Stimulated activated CD8-positive, alpha-beta memory T cell treated with anti-CD3 and anti-CD28 coated beads, Interleukin-7, amount 100 ng/mL, for 1 hour (primary cell): ENCODE results near the gene SH3GL1.

Source experiments
- DNase-seq, 2 donors: peaks; one replicate each; pipeline ENCODE4 v3.0.0-alpha.2; 2020; ENCODE audit warnings: low read depth in 2 of 2

The SH3GL1 gene, protein sequence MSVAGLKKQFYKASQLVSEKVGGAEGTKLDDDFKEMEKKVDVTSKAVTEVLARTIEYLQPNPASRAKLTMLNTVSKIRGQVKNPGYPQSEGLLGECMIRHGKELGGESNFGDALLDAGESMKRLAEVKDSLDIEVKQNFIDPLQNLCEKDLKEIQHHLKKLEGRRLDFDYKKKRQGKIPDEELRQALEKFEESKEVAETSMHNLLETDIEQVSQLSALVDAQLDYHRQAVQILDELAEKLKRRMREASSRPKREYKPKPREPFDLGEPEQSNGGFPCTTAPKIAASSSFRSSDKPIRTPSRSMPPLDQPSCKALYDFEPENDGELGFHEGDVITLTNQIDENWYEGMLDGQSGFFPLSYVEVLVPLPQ

DNA sequence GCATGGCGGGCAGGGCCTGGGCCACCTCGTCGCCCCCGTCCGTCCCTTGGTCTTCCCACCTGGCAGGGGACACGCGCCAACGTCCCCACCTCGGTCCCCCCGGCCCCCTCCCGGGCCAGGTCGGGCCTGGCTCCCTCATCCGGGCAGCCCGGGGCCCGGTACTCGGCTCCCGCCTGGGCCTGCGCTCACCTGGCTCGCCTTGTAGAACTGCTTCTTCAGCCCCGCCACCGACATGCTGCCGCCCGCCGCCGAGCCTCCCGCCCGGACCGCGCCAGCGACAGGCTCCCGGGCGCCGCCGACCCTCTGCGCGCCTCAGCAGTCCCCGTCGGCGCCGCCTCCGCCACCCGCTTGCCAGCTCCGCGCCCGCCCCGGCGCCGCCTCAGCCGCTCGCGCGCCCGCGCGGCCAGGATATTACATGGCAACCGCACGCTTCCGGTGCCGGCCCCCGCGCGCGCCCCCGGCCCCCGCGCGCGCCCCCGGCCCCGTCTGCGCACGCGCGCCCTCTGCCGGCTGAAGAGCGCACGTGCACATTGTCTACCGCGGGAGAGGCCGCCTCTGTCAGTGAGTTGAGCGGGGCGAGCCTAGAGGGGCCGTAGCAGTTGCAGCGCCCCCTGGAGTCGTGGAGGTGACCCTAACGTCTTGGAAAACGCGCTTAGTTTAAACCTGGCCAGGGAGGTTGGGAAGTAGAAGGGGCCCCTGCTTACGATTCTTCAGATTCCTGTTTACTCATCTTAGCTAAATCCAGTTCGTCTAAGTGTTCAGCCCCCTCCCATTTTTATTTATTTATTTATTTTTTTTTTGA, at the start of gene SH3GL1:
TSS of gene SH3GL1 (minus strand) at position 413 of the 802 bp plus-strand sequence. CDS start at position 234, 179 bp downstream.
- peak; percentile 87 to 89 for DNase-seq

DNA sequence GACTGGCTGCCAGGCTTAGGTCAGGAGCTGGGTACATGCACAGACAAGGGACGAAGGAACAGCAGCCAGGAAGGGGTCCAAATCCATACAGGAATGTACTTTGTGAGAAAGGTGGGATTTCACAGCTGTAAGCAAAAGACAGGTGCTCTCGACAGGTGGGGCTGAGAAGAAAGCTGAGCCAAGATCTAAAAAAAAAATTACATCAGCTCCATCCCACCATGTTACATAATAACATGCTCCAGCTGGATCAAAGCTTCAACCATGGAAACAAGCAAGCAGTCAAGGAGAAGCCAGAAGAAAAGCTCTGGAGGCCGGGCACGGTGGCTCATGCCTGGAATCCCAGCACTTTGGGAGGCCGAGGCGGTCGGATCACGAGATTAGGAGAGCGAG, 49.3 kb upstream of the SH3GL1 start:
- DNase-seq, result no peak

DNA sequence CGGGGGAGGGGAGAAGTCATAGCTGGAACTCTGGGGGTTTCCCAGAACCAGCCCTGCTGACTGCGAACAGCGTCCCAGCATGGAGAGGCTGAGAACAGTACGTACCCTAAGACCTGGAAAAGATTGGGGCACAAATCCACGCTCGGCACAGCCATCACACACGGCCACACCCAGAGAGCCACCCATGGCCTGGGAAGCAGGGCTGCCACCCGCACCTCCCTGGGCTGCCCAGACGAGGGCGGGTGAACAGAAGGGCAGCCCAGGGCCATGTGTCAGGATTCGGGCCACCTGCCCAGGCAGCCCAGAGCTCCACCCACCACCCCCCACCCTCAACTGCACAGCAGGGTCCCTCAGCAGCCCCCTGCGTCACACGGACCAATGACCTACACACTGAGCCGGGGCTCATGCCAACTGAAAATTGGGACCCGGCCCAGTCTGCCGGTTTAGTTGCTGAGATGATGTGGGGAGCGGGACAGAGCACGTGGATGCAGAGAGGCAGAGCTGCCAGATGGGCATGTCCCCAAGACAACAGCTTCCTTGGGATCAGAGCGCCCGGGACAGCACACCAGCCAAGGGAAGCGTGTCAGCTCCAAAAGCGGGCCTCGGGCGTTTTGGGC, 48.8 kb upstream of the SH3GL1 start:
- no peak for DNase-seq

DNA sequence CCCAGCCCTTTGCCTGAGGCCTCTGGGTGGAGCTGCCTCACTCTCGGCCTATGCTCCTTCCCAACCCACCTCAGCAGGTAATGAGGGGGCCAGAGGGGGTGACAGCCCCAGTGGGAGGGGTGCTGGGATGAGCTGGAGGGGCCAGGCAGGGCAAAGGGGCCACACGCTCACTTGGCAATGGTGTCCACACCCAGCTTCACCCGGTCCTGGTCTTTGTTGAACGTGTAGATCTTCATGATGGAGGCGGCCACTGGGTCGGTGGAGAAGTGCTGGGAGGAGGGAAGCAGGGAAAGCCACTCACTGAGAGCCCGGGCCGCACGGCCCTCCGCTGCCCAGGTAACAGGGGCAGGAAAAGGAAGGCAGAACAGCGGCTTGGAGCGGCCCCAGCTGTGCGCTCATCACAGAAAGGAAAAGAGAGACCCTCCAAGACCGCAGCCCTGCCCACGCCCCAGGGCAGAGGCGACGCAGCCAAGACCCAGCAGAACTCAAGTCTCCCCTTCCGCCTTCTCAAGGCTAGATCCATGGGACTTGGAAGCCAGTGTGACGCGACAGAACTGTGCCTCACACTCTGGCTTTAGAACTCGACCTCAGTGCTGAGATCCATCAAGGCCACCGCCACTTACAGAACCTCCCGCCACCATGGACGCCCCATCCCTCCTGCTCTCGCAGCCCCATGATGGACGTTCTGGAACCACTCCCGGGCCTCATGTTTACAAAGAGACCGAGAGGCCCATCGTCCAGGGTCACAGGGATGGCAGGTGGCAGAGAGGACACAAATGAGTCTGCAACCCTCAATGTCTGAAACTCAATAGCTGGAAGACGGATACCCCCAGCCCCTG, 48.0 kb upstream of the SH3GL1 start:
- DNase-seq, result no peak

DNA sequence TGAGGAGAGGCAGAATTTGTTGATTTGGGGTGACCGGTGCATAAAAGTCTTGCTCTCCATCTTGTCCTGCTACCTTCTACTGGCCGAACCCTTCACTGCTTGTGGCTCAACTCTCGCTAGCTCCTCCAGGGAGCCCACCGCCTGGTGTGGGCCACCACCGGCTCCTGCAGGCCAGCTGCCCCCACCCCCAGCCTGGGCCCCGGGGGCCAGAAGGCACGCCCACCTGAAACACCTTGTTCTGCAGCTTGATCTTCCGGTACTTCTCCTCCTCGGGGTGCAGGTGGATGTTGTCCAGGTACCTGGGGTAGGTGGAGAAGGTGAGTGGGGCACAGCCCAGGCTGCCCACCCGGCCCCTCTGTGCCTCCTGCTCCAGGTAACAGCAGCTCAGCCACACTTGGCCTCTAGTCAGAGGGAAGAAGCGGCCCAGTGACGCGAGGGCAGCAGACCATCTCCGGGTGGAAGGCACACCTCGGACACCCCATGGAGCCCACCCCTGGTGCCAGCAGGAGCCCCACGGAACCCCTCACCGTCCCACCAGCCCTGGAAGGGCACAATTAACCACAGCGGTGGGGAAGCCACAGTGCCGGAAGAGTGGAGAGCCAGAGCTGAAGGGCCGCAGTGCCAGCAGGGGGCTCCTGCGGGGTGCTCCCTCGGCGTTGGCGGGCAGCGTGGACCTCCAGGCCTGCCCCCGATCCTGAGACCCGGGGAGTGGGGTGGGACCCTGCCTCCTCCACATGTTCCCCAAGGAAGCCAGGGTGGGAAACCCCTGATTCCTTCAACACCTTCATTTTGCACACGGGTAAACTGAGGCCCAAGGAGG, 47.2 kb upstream of the SH3GL1 start:
- DNase-seq, result no peak

DNA sequence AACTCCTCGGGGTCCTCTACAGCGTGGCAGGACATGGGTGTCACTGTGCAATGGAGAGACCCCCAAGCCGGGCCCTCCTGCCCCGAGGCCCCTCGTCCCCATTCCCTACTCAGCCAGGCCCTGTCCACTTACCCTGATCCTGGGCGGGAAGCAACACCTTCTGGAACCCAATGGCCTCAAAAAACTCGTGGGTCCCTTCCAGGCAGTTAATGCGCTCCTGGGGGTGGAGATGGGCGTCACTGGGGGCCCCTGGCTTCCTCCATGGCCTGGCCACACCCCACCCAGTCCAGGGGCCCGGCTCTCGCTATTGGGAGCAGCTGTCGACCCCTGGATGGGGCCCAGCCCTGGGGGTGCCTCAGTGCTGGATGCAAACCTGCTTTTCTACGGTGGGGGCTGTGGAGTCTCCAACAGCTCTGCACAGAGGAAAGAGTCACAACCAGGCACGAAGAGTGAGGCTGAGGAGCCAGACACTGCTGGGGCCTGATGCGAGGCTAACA, 46.4 kb upstream of the SH3GL1 start:
- DNase-seq, result no peak

DNA sequence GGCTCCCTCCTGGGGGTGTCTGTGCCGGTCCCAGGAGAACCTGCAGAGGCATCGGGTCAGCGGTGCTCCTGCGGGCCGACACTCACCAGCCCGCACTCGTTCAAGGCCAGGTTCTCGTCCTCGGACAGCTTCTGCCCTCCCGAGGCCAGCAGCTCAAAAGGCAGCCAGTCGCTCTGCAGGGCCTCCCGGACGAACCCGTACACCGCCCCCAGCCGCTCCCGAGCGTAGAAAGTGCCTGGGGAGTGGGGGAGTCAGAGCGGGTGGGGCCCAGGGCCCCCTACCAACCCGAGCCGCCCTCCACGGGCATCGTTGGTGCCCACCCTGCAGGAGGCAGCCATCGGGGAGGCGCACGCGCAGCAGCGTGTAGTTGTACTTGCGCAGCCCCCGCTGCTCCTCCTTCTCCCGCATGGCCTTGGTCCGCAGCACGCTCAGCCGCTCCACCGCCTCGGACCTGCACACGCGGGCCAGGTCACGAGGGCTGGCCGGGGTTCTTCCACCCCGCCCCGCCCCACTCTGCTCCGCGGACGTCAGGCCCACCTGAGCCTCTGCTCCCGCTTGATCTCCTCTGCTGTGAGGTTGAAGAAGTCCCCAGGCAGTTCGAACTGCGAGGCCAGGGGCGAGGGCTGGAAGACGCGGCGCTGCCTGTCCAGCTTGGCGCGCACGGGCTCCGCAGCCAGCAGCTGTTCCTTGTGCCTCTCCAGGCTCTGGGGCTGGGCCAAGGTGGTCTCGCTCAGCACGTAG, 45.8 kb upstream of the SH3GL1 start:
- no peak for DNase-seq

DNA sequence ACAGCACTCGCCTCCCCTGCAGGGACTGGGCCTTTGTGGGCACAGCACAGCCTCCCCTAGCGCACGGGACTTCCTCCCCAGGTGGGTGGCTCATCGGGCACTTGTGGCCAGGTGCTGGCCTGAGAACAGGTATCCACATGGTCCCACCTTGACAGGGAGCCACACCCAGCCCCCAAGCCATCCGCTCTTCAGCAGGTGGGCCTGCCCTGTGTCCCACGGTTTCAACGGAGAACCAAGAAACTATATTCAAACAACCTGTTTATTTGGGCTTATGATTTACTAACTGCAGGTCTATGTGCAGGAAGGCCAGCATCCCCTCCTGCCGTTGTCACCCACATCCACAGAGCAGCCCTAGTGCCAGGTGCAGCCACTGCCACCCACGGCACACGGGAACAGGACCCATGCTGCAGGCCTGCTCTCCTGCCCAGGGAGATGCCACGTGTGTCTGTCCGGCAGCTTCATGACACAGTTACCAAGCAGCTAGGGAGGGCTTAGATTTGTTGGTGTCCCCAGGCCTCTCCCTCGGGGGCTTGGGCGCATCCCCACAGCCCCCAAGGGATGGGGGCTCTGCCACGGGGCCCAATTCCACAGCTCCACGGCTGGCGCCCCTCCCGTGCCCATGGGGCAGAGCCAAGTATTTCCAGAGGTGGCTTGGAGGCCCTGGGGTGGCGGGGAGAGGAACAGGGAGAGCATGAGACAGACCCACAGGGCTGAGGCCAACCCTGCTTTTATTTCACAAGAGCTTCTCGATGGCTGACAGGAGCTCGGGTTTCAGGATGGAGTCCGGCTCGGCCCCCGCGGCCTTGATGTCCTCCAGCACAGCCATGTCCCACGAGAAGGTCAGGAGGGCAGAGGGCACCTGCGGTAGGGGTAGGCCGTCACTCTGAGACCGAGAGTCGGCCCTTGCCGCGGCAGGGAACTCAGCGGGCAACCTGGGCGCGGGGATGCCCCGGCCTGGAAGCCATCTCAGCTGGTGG, 44.7 kb upstream of the SH3GL1 start:
- DNase-seq, result no peak

DNA sequence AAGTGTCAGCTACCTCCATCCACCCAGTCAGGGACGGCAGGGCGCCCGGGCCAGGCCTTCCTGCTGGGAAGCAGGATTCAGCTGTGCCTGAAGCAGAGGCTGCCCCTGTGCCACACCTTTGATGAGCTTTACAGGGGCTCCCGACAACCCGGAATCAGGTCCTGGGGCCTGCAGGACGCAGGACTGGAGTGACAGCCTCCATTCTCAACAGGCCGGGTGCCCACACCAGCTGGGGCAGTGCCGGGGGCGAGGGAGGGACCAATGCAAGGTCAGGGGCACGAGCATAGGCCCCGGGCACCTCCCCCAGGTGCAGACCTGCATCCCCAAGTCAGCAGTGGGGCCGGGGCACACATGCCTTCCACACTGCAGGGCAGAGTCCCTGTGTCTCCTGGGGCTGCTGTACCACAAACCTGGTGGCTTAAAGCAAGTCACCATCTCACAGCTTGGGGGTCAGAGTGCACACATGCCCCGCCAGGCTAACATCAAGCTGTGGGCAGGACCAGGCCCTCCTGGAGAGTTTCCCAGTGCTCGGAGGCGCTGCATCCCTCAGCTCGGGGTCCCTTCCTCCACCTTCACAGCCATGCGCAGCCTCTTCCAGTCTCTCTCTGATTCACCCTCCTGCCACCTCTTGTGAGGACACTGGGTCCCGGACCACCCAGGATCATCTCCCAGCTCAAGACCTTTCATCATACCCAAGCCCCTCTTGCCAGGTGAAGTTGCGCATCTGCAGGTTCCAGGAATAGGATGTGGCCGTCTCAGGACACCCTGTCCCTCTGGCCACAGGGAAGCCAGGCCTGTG, 43.8 kb upstream of the SH3GL1 start:
- DNase-seq, result no peak

DNA sequence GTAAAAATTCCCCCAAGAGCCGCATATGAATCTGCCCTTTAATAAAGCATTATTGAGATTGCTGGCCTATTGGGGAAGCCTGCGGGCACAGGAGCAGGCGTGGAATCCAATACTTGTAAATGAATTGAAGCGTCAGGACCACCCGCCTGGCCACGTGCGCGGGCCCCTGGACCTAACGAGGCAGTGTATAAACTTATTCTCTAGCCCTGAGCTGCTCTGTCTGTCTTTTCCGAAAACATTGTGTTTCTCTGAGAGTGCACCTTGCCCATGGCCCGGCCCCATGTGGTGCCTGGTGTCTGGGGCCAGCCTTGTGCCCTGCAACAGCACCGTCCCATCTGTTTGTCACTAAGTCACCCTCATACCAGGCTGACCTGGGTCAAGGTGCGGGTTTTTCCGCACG, 42.8 kb upstream of the SH3GL1 start:
- DNase-seq, result no peak

DNA sequence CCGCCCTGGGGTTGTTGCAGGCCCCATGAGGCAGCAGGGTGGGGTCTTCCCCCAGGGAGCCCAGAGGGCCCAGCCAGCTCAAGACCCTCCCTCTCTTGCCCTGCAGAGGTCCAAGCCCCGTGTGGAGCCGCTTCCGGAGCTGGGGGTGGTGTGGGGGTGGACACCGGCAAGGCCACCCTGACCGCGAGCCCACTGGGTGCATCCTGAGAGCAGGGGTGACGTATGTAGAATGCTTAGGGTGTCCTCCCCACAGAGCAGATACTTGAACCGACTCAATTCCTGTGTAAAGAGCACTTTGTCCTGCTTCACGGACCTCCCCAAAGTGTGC, 42.4 kb upstream of the SH3GL1 start:
- no peak for DNase-seq

DNA sequence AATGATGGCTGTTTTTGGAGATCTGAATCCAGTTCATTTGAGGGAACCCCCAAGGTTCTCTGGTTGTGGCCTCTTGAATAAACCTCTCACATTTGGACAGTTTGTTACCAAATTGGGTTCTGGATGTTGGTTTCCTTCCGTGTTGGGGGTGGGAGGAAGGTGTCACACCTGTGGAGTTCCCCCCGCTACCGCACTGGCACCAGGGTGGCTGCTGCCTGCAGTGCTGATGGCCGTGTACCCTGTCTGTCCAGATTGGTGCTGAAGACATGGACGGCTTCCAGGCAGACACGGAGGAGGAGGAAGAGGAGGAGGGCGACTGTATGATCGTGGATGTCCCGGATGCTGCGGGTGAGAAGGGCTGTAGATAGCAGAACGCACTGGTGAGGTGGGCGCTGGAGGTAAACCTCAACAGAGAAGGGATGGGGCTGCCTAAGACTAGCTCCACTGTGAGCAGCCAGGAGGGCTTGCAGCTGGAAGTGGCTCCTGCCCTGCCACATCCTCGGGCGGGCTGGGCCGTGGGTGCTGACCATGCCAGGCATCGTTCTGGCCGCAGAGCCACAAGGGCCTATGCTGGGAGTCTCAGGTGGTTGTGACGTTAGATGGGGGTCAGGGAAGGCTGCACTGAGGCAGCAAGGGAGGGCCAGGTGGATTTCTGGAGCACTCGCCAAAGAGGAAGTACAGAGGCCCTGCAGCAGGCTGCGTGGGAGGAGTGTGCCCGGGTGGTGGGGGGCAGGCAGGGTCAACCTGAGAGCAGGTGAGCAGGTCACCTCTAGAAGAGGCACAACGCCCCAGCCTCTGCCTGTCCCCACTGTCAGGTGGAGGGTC, 41.9 kb upstream of the SH3GL1 start:
- DNase-seq, result no peak

DNA sequence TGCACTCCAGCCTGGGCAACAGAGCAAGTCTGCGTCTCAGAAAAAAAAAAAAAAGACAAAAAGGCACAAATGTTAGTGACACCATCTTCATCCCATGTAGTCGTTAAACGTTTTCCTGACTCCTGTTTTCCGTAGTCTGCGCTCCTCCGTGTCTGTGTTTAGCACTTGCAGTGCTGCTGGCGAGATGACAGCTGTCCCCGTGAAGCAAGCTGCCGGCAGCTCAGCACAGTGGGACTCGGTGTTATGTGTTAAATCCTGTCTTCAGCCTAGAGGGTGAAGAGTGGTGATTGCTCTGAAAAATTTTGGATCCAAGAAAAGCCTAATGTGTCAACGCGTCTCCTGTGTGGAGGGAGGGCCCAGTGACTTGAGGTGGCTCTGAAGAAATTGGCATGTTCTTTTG, 38.9 kb upstream of the SH3GL1 start:
- no peak for DNase-seq

DNA sequence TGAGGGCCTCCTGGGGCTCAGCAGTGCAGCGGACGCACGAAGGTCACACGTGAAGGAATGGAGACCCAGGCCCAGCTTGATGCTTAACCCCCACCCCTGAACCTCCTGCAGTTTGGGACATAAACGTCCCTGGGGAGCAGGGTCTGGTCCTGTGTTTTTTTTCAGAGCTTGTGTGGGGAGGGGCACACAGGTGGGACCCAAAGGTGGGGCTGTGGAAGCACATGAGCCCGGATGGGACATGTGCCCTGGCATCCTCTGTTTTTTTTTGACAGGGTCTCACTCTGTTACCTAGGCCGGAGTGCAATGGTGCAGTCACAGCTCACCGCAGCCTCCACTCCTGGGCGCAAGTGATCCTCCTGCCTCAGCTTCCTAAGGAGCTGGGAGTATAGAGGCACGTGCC, 36.8 kb upstream of the SH3GL1 start:
- no peak for DNase-seq

DNA sequence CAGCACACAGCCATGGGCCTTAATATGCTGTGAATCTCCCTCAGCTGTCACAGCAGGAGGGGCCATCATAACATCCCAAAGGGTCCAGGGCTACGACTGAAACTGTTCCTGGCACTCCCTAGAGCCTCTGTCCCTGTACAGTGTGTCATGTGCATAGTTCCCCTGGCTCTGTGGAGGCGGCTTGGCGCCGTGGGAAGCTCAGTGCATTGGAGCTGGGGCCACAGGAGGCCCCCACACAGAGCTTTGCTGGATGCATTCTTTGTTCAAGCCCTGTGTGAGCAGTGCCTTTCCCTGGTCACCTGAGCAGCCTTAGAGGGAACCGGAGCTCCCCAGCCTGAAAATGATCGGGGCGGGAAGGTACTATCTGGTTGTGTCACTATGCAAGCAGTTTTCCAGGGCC, 35.9 kb upstream of the SH3GL1 start:
- no peak for DNase-seq

DNA sequence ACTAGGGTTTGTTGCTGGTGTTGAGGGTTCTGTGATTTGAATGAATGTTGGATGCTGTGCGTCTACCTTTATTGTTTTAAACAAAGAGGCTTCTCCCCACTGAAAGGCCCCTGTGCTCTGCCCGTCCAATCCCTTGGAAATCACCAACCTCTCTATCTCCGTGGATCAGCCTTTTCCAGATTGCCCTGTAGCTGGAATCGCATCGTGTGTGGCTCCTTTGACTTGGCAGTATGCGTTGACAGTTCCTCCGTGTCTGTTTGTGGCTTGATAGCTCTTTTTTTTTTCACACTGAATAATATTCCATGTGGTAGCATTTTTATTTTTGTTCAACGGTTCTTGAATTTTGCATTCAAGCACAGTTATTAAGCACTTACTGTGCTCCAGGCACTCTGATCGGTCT, 34.0 kb upstream of the SH3GL1 start:
- DNase-seq, result no peak

DNA sequence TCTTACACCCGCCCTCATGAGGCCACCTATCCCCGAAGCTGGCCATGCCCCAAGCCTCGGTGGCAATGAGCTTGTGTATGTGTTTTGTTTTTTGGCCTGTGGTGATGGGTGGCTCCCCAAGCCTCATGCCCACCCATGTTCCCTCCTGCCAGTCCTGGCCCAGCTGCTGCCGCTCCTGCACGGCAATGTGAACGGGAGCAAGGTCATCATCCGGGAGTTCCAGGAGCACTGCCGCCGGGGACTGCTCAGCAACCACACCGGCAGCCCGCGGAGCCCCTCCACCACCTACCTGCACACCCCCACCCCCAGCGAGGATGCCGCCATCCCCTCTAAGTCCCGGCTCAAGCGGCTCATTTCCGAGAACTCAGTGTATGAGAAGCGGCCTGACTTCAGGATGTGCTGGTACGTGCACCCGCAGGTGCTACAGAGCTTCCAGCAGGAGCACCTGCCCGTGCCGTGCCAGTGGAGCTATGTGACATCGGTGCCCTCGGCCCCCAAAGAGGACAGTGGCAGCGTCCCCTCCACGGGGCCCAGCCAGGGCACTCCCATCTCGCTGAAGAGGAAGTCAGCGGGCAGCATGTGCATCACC, 32.7 kb upstream of the SH3GL1 start:
- DNase-seq, result no peak
